GM19328 (cell line): ENCODE measurements around the gene RUNX2.

Experiments used
- ATAC-seq: cut with Tn5 transposase; IDR thresholded peaks from one replicate; pipeline ENCODE4 v1.9.1; 2021; ENCODE audit warnings: mild to moderate bottlenecking, moderate library complexity; ENCODE audit not compliant: unreplicated experiment

RUNX2 gene

DNA sequence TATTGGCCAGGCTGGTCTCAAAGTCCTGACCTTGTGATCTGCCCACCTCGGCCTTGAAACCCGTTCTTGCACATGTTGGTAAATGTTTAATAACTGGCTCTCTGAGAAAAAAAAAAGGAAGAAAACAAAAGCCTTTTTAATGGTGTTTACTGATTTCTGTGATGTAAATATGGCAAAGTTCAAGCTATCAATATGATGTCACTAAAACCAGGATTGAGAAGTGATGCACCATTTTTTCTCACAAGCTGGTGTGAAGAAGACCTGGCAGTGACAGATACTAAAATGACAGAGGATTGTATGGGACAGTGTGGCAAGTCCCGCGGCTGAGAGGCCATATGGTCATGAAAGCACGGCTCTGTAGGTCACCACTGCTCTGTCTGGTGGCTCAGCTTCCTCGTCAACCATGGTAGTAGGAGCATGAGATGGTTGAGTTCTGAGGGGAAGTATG lies 245.9 kb downstream of the RUNX2 start:
- ATAC-seq: no peak

GRCh38 chr6:45574885-45575284 lies 246.8 kb downstream of the RUNX2 start:
- no peak for ATAC-seq

DNA sequence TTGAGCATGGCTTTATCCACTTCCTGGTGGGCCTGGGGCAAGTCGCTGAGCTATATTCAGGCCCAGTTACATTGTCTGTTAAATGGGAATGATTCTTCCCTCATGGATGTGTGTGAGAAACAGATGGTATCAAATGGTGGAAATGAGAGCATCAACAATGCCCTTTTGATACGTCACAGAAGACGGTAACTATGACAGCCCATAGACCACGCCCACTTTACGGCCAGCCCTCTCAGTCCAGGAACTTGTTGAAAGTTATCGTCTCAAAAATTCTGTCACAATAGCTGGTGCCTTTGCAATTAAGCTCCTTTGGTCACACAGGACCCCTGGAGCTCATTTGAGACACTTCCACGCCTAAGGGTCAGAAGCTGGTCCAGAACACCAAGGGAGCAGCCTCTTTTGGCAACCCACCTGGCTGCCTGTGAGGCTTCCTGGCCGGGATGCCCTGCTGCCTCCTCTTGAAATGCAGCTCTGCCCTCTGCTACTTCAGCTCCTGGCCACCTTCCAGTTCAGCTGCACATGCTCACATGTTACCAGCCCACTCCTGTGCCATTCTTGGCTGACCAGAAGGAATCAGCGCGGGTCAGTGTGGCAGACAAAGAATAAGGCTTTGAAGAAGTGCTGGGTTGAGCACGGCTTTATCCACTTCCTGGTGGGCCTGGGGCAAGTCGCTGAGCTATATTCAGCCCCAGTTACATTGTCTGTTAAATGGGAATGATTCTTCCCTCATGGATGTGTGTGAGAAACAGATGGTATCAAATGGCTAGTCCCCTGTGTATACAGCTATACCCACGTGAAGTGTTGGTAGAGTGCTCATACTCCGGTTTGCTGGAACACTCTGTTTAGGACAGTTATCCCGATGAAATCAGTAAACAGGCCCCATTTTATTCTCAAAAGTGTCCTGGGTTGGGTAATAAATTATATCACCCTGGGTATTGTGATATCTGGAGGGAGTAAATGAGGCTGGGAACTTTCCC lies 248.8 kb downstream of the RUNX2 start:
- ATAC-seq: no peak

DNA sequence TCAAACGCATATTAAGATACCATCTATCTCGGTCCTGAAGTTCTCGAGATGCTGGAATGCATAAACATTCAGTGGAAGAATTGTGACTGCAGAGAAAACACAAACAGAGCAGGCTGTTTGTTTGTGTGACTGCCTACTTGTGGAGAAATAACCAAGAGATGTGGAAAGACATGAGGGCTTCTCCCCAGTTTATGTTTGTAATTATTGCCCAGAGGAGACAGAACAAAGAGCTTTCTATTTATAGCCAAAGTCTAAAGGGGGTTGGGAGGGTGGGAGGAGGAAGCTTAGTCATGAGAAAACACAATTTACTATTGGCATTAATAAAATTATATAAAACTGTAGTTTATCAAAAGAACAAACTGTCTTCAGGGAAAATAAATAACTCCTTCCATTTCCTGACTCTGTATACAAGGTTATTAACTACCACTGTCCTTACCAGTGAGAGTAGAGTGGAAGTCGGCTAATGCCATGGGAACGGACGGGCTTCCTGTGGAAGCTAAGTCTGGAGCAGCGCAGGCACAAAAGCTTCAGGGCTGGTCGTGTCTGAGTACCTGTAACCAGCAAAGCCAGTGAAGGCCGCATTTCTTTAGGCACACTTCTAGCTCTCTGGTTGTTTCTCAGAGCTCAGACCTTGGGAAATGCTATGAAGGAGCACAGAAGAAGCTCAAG lies 249.8 kb downstream of the RUNX2 start:
- ATAC-seq: no peak

DNA sequence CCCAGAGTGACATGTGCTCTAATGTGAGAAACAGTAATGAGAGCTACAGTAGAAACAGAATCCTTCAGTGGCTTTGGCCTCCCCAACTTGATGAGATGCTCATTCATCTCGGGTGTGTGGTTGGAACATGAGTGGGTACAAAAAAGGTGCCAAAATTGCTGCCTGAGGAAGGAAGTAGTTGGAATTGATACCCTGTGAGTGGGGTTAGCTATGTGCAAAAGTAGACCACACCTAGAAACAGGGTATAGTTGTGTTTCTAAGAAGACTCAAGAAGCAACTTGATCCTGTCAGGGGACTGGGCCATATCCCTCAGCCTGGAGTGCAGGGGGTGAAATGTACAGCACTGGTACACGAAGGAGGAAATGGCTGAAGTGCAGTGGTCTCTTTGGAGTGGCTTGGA lies 256.0 kb downstream of the RUNX2 start:
- no peak for ATAC-seq

GRCh38 chr6:45586216-45587171 lies 258.4 kb downstream of the RUNX2 start:
- no peak for ATAC-seq

- ATAC-seq: no peak
Measured at GRCh38 chr6:45587229-45588060, 259.3 kb downstream of the RUNX2 start.

DNA sequence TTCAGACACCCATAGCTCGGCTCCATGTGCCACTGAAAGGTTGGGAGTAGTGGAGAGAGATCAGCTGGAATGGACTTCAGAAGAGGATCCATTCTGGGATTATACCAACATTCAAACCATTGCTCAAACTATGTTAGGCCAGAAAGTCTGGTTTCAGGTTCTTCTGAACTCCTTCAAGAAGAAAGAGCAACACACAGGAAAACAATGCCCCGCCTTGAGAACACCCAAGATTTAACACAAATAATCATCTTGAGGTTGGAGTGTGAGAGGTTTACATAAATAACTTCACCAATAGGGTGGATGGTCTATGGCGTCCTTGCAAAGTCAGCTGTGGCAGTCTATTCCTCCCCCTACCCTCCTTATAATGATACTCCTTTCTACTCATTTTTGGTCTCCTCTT lies 261.2 kb downstream of the RUNX2 start:
- no peak for ATAC-seq

- ATAC-seq: no peak
Measured at GRCh38 chr6:45590226-45590625, 262.1 kb downstream of the RUNX2 start.

GRCh38 chr6:45590696-45591184 lies 262.6 kb downstream of the RUNX2 start:
- no peak for ATAC-seq

DNA sequence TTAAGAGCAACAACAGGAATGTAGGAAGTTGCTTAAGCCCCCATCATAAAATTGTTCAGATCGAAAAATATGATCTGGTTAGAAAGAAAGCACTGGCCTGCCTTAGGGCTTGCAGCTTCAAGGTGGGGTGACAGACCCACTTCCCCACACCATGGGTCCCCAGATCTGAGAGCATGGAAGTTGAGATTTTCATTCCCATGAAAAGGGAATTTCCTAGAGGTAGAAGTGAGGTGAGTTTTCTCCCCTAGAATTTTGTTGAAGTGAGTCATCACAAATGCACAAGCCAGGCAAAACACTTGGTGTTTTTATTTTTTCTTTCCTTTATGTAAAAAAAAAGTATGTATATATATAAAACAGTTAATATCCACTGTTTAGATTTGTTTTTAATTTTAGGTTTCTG lies 263.2 kb downstream of the RUNX2 start:
- ATAC-seq: no peak

GRCh38 chr6:45591890-45592289 lies 263.8 kb downstream of the RUNX2 start:
- no peak for ATAC-seq

DNA sequence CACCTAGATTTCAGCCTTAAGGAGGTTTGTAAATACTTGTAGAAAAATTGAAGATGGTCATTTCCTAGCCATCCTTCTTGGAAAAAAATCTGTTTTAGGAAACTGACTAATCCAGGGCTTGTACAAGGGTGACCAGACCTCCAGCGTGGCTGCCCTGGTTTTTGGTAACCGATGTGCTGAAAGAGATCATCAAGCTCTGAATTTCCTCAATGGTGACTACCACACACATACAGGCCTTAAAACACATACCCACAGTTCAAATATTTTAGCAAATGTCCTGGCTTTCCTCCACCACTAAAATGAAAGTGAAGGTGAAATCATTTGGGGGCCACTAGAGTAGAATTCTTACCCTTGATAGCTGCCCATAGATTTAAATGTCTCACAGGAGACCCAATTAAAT lies 264.9 kb downstream of the RUNX2 start:
- no peak for ATAC-seq

DNA sequence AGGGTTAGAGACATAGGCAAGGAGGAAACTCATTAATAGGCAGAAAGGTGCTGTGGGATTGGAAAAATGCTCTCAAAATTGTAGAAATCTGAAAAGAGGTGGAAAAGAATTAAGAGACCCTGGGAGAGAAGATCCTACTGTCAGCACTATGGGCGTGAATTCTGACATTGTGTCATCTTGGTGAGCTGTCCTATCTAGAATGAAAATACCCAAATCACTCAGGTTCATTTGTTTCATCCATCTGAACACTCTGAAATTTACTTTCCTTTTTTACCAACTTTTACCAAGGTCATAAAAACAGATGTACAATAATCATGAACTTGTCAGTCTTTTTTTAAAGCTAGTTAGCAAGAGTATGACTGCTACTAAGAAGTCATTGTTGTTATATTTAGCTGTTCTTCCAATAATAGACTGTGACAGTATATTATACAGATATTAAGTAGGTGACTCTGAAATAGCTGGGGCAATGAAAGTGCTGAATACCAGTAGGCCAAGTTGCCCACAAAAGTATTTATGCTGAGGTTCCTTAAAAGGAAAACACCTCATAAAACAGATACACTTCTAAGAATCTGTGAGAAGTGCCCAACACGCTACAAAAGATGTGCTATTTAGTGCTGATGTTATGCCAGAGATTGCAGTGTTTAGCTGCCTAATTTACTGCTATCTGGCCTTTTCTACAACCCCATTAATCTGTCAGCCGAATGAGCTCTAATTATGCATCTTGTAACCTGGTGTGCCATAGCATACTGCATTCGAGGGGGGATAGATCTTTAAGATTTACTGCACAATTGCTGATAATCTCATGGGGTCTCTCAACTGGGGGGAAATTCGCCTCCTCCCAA lies 267.1 kb downstream of the RUNX2 start:
- no peak for ATAC-seq

GRCh38 chr6:45597424-45597823 lies 269.3 kb downstream of the RUNX2 start:
- ATAC-seq: no peak

DNA sequence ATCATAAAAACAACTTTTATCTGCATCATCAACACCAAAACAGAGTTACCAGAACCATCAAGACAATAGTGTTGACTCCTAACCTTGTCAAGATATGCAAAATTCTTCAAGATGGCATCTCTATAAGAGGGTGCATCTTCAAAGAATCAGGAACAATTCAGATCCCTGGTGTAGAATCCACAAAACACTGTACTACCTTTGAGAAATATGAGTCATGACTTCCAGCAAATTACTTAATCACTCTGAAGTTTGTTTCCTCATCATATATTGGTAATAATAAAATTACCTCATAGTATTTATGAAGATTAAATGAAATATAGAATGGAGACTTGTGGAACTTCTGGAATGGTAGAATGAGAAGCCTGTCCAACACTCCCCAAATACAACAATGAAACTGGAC lies 270.9 kb downstream of the RUNX2 start:
- ATAC-seq: no peak

- ATAC-seq: no peak
Measured at GRCh38 chr6:45605971-45606370, 277.8 kb downstream of the RUNX2 start.

GRCh38 chr6:45606831-45607400 lies 278.8 kb downstream of the RUNX2 start:
- no peak for ATAC-seq

DNA sequence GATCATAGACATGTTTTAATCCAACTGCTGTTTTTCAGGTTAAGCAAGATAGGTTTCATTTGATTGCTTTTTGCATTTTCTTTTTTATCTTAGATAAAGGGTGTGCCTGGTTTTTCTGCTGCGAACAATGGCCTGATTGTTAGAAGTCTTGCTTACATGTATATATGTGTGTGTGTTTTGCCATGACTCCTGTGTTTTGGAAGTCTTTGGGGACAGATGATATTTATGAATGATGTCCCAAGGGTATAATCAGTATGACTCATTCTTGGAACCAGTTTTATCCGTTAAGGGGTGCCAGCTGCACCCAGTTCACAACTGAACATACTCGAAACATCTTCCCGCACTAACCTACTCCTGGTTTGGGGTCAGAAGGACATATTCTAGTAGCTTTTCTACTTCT lies 279.7 kb downstream of the RUNX2 start:
- ATAC-seq: no peak
